ENCODE data around the gene NDNF. TPM values are rescaled to one million over a fixed set of nuclear protein-coding genes. Genes with fewer than 3 reads are reported as not detected.

Gene NDNF
- total RNA-seq, 4 donors from 2014 or later: 2.4 to 10.6 (median 7.8) TPM

DNA sequence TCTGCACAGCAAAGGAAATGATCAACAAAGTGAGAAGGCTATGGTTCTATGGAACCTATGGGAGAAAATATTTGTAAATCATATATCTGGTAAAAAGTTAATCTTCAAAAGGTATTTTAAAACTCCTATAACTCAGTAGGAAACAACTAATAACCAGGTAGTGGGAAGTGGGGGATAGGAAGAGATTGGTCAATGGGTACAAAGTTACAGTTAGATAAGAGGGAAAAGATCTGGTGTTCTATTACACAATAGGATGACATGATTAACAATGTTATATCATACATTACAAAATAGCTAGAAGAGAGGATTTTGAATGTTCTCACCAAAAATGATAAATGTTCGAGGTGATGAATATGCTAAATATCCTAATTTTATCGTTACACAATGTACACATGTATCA lies 46.3 kb downstream of the NDNF start:
- no peak overlapping the region for H3K4me3 ChIP-seq
- H3K36me3 ChIP-seq: no peaks in the 10 kb centered on the region
- H3K27me3 ChIP-seq: no peaks in the 10 kb centered on the region
- H3K4me1 ChIP-seq: no peaks in the 10 kb centered on the region
- H3K9me3 ChIP-seq: no peaks in the 10 kb centered on the region
- 89 to 94% methylated on average over 2 of the region's 2 CpGs for WGBS, 2 donors
- no peak for DNase-seq (ENCODE audit: low spot score in 2 of 2)
- H3K27ac ChIP-seq: no peak overlapping the region
- TF ChIP-seq POLR2A (IDR thresholded peaks at IDR 0.05): no peak
- TF ChIP-seq, protein P1, sequence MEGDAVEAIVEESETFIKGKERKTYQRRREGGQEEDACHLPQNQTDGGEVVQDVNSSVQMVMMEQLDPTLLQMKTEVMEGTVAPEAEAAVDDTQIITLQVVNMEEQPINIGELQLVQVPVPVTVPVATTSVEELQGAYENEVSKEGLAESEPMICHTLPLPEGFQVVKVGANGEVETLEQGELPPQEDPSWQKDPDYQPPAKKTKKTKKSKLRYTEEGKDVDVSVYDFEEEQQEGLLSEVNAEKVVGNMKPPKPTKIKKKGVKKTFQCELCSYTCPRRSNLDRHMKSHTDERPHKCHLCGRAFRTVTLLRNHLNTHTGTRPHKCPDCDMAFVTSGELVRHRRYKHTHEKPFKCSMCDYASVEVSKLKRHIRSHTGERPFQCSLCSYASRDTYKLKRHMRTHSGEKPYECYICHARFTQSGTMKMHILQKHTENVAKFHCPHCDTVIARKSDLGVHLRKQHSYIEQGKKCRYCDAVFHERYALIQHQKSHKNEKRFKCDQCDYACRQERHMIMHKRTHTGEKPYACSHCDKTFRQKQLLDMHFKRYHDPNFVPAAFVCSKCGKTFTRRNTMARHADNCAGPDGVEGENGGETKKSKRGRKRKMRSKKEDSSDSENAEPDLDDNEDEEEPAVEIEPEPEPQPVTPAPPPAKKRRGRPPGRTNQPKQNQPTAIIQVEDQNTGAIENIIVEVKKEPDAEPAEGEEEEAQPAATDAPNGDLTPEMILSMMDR (IDR thresholded peaks at IDR 0.05): no peak
- no peak for TF ChIP-seq EP300 (IDR thresholded peaks at IDR 0.05)

DNA sequence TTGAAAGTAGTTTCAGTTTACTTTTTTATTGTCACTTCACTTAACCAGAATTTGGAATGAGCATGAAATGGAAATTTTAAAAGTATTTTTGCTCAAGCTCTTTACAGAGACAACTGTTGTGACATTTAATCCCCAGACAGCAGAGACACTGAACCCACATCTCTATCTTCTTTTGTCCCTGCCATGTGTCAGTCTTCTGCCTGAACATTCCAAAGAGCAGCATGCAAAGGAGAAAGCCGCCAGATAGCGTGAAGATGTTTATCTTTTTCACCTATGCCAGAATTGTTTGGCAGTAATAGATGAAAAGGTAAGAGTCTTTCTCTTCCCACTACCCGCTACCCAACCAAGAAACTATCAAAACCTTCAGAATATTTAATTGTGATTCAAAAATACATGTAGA lies 46.8 kb downstream of the NDNF start:
- no peak for DNase-seq (ENCODE audit: low spot score in 2 of 2)
- no peaks in the 10 kb centered on the region for H3K4me1 ChIP-seq
- no peaks in the 10 kb centered on the region for H3K27me3 ChIP-seq
- 86 to 95% methylated on average over 3 of the region's 3 CpGs for WGBS, 2 donors
- H3K4me3 ChIP-seq: no peak overlapping the region
- TF ChIP-seq POLR2A (IDR thresholded peaks at IDR 0.05) (no peak), EP300 (IDR thresholded peaks at IDR 0.05) (no peak)
- TF ChIP-seq, protein P1 (IDR thresholded peaks at IDR 0.05): no peak
- no peaks in the 10 kb centered on the region for H3K9me3 ChIP-seq
- H3K27ac ChIP-seq: no peak overlapping the region
- H3K36me3 ChIP-seq: no peaks in the 10 kb centered on the region

DNA sequence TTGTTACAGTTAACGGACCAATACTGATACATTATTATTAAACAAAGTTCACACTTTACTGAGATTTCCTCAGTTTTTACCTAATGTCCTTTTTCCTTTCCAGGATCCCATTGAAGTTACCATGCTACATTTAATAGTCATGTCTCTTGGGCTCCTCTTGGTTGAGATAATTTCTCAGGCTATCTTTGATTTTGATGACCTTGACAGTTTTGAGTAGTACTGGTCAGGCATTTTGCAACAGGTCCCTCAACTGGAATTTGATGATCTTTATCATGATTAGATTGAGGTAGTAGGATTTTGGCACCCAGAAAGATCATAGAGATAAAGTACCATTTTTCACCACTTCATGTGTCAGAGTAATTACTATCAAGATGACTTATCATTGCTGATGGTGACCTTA lies 53.8 kb downstream of the NDNF start:
- Histone ChIP-seq H3K4me1 (no peaks in the 10 kb centered on the region), H3K27me3 (no peaks in the 10 kb centered on the region), H3K36me3 (no peaks in the 10 kb centered on the region), H3K9me3 (no peaks in the 10 kb centered on the region), H3K27ac (no peak overlapping the region), H3K4me3 (no peak overlapping the region)
- no peak for DNase-seq (ENCODE audit: low spot score in 2 of 2)
- TF ChIP-seq POLR2A (IDR thresholded peaks at IDR 0.05) (no peak), EP300 (IDR thresholded peaks at IDR 0.05) (no peak)
- TF ChIP-seq, protein P1 (IDR thresholded peaks at IDR 0.05): no peak
- 93 to 100% methylated on average over 1 of the region's 1 CpG for WGBS, 2 donors

DNA sequence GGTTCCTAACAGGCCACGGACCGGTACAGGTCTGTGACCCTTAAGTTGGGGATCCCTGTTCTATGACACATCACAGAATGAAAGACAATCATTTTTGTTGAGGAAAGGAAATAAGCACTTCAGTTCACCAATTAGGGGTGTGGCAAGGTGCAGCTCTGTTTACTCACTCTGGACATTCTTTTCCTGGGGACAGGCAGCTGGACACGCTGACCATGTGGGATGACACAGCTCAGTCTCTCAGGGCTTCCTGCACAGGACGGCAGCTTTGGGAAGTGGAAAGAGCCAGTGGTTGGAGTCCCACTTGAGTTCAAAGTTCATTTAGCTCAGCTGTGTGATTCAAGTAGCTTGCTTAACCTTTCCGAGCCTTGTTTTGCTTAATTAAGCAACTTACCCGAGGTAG lies 55.7 kb downstream of the NDNF start:
- Histone ChIP-seq H3K4me3 (no peak overlapping the region), H3K27me3 (no peaks in the 10 kb centered on the region), H3K27ac (no peak overlapping the region), H3K36me3 (no peaks in the 10 kb centered on the region), H3K9me3 (no peaks in the 10 kb centered on the region), H3K4me1 (no peaks in the 10 kb centered on the region)
- TF ChIP-seq, protein P1 (IDR thresholded peaks at IDR 0.05): no peak
- 71 to 73% methylated on average over 6 of the region's 6 CpGs for WGBS, 2 donors
- no peak for DNase-seq (ENCODE audit: low spot score in 2 of 2)

DNA sequence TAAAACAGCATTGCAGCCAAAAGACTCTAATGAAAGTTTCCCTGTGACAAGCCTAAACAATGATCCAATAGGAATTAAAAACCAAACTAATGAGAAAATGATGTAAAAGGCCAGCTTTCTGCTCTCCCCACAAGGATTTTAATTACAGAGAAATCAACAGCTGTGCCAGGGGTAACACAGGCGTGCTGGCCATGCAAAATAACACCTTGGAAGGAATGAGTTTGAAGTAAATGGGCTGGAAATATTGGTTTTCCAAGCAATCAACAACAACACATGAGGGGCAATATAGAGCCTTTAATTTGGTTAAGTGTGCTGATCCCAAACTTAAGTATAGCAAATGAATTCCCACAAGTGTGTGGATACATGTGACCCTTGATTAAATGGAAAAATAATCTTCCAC lies 56.9 kb downstream of the NDNF start:
- H3K9me3 ChIP-seq: no peaks in the 10 kb centered on the region
- no peaks in the 10 kb centered on the region for H3K36me3 ChIP-seq
- no peak overlapping the region for H3K27ac ChIP-seq
- WGBS, 2 donors: 44 to 56% methylated on average over 1 of the region's 1 CpG
- no peak for DNase-seq (ENCODE audit: low spot score in 2 of 2)
- no peaks in the 10 kb centered on the region for H3K4me1 ChIP-seq
- TF ChIP-seq, protein P1 (IDR thresholded peaks at IDR 0.05): no peak
- TF ChIP-seq EP300 (IDR thresholded peaks at IDR 0.05) (no peak), POLR2A (IDR thresholded peaks at IDR 0.05) (no peak)
- H3K27me3 ChIP-seq: no peaks in the 10 kb centered on the region
- H3K4me3 ChIP-seq: no peak overlapping the region
